Gastrocnemius medialis (tissue), 4 donors: ENCODE data around the gene LPCAT1.
"Not testable (repeated sequence)": the region's sequence is repeated elsewhere in the genome, so short reads cannot be mapped to it uniquely, and the experiment has no call there.

ENCODE experiments used
- POLR2A ChIP-seq, 2 donors: fragments of 450-650 bp; IDR thresholded peaks; one replicate each; pipeline ENCODE4 v1.6.1; 2017; ENCODE audit warnings: antibody characterized with exemption in 2 of 2, mild to moderate bottlenecking in 2 of 2, moderate library complexity in 2 of 2
- TF ChIP-seq, protein P1 (sequence below), 5 experiments: fragments of 450-650 bp in 3 of 5; fragments of 200-600 bp in 2 of 5; sonication (generic) in 2 of 5; IDR thresholded peaks in 4 of 5; conservative IDR thresholded peaks in 1 of 5; 1 replicate in 4 of 5; 2 replicates in 1 of 5; pipeline ENCODE4 v1.5.1; 2016 to 2019; ENCODE audit warnings: antibody characterized with exemption in 5 of 5, mild to moderate bottlenecking in 3 of 5, moderate library complexity in 3 of 5

DNA sequence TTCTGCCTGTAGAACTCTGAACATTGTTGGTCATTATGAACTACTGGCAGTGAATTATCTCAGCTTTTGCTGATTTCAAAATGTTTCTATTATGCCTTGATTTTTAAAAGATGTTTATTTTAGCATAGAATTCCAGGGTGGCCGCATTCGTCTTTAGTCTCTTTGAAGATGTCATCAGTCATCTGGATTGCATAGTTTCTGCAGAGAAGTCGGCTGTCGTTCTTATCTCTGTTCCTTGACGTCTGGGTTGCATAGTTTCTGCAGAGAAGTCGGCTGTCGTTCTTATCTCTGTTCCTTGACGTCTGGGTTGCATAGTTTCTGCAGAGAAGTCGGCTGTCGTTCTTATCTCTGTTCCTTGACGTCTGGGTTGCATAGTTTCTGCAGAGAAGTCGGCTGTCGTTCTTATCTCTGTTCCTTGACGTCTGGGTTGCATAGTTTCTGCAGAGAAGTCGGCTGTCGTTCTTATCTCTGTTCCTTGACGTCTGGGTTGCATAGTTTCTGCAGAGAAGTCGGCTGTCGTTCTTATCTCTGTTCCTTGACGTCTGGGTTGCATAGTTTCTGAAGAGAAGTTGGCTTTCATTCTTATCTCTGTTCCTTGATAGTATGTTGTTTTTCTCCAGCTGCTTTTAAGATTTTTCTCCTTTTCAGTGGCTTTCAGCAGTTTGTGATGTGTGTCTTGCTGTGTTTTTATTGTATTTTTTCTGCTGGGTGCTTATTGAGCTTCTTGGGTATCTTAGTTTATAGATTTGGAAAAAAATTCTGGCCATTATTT lies 67.5 kb downstream of the LPCAT1 start:
- TF ChIP-seq POLR2A (IDR thresholded peaks at IDR 0.05) = not testable (repeated sequence)
- TF ChIP-seq, protein P1, sequence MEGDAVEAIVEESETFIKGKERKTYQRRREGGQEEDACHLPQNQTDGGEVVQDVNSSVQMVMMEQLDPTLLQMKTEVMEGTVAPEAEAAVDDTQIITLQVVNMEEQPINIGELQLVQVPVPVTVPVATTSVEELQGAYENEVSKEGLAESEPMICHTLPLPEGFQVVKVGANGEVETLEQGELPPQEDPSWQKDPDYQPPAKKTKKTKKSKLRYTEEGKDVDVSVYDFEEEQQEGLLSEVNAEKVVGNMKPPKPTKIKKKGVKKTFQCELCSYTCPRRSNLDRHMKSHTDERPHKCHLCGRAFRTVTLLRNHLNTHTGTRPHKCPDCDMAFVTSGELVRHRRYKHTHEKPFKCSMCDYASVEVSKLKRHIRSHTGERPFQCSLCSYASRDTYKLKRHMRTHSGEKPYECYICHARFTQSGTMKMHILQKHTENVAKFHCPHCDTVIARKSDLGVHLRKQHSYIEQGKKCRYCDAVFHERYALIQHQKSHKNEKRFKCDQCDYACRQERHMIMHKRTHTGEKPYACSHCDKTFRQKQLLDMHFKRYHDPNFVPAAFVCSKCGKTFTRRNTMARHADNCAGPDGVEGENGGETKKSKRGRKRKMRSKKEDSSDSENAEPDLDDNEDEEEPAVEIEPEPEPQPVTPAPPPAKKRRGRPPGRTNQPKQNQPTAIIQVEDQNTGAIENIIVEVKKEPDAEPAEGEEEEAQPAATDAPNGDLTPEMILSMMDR (IDR thresholded peaks at IDR 0.05 in 4 of 5, conservative IDR thresholded peaks at IDR 0.05 in 1 of 5) = not testable (repeated sequence)
